ENCODE data around the gene ANAPC2. TPM values are rescaled to one million over a fixed set of nuclear protein-coding genes. Genes with fewer than 3 reads are reported as not detected.

The ANAPC2 gene
- total RNA-seq, 1 donor: 25.7 TPM

DNA sequence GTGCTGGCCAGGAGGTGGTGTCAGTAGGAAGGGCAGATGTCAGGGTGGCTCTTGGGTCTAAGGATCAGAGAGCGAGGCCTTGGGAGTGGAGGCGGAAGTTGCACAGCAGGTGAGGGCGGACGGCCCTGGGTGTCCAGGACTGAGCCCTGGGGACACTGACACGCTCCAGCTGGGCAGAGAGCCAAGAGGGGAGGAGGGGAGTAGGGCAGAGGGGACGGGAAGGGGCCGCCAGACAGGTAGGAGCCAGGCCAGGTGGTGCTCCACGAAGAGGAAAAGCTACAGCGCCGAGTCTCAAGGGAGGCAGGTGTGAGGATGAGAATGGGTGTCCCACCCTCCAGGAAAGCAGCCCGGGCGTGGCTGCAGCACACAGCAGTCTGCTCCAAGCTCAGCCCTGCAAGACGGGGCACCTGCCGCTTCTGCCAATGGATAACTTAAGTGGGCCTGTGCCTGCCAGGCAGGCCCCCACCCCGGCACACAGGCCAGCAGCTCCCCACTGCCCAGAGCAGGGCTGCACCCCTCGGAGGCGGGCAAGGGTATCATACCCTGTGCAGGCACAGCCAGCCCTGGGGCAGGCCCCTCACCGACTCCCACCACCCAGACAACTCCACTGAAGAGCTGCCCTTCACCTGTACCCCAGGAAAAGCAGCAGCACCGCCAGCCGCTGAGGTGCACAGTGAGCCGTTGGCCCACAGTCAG is 7.3 kb upstream of the ANAPC2 start:
- no peak overlapping the region for H3K4me3 ChIP-seq (ENCODE audit: low read depth, low read length)
- TF ChIP-seq, protein P1, sequence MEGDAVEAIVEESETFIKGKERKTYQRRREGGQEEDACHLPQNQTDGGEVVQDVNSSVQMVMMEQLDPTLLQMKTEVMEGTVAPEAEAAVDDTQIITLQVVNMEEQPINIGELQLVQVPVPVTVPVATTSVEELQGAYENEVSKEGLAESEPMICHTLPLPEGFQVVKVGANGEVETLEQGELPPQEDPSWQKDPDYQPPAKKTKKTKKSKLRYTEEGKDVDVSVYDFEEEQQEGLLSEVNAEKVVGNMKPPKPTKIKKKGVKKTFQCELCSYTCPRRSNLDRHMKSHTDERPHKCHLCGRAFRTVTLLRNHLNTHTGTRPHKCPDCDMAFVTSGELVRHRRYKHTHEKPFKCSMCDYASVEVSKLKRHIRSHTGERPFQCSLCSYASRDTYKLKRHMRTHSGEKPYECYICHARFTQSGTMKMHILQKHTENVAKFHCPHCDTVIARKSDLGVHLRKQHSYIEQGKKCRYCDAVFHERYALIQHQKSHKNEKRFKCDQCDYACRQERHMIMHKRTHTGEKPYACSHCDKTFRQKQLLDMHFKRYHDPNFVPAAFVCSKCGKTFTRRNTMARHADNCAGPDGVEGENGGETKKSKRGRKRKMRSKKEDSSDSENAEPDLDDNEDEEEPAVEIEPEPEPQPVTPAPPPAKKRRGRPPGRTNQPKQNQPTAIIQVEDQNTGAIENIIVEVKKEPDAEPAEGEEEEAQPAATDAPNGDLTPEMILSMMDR (IDR thresholded peaks at IDR 0.05; ENCODE audit: insufficient read depth, low read length): no peak
- no peak for DNase-seq (ENCODE audit: low read depth)

DNA sequence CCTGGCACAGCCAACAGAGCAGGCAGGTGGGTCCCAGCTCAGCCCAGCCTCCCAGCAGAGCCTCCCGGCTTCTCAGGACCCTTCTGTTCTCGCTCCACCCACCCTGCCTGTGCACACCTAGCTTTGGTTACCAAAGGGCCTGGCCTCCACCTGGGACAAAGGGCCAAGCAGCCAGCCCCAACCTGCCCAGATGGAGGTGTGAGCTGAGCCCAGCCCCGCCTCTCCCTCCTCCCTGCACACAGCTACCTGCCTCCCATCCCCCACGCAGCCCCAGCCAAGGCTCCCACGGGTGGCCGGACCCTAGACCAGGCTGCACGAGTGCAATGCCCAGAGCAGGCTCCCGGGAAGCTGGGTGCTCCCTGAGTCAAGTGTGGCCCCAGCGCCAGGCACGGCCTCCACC is 6.5 kb upstream of the ANAPC2 start:
- no peak overlapping the region for H3K4me3 ChIP-seq (ENCODE audit: low read depth, low read length)
- TF ChIP-seq, protein P1 (IDR thresholded peaks at IDR 0.05; ENCODE audit: insufficient read depth, low read length): no peak

DNA sequence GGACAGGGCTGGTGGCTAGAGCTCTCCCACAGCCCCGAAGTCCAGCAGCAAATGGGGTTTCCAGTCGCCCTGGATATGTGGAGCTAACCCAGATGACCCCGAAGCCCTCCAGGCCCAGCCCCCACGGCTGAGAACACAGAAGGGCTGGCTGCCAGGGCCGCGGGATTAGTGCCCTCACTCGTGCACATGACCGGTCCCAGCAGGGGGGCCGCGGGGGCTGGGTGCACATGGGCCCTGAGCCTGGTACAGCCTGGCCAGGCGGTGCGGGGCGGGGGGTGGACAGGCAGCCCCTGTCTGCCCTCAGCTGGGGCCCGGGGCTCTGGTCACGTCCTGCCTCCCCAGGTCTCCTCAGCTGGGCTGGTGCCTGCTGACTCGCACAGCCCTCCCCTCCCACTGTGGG is 6.0 kb upstream of the ANAPC2 start:
- H3K4me3 ChIP-seq (ENCODE audit: low read depth, low read length): no peak overlapping the region
- TF ChIP-seq, protein P1 (IDR thresholded peaks at IDR 0.05; ENCODE audit: insufficient read depth, low read length): no peak
- no peak for DNase-seq (ENCODE audit: low read depth)

More for the DNA sequence above, 6.5 kb upstream of the ANAPC2 start:
- no peak for DNase-seq (ENCODE audit: low read depth)

DNA sequence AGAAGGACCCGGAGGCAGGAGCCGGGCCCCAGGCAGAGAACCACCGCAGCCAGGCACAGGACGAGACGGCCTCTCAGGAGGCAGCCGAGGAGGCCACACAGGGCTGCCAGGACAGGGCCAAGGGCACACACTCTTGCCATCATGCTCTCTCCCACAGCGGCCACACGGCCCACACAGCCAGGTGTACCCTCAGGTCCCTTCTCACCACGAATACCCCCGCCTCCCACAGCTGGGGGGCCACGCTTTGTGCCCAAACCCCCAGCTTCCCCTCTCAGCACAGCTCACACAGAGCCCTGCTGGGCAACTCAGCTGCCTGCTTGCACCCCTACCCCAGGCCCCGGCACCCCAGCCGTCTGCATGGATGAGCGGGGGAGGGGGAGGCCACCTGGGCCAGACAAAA is 5.4 kb upstream of the ANAPC2 start:
- H3K4me3 ChIP-seq (ENCODE audit: low read depth, low read length): no peak overlapping the region
- TF ChIP-seq, protein P1 (IDR thresholded peaks at IDR 0.05; ENCODE audit: insufficient read depth, low read length): no peak
- DNase-seq (ENCODE audit: low read depth): no peak

DNA sequence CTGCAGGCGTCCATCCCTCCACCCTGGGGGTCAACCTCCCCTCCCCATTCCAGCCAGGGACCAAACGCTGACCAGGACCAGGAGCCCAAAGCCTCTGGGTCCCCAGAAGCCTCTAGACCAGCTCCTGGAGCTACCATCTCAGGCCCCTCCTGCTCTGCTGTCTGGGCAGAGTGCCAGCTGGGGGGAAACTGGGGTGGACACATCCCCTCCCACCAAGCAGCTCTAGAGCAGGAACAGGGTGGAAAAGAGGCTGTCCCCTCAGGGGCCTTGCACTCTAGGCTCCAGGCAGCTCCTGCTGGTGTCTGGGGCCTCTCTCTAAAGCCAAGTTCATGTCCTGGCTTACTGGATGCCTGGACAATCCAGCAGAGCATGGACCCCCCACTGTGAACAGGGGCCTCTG is 4.5 kb upstream of the ANAPC2 start:
- no peak for DNase-seq (ENCODE audit: low read depth)
- TF ChIP-seq, protein P1 (IDR thresholded peaks at IDR 0.05; ENCODE audit: insufficient read depth, low read length): no peak
- no peak overlapping the region for H3K4me3 ChIP-seq (ENCODE audit: low read depth, low read length)

DNA sequence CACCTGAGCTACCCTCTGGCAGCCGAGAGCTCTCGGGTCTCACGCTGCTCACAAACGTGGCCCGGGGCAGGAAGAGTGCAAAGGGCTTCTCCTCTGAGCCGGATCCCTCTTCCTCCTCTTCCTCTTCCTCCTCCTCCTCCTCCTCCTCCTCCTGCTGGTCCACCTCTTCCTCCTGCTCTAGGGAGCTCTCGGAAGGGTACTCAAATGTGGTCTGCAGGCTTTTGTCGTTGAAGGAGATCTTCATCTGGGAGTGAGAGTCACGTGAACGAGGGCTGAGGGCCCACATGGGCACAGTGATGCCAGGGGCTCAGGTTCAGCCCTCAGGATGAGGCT is 4.1 kb upstream of the ANAPC2 start:
- TF ChIP-seq, protein P1 (IDR thresholded peaks at IDR 0.05; ENCODE audit: insufficient read depth, low read length): no peak
- no peak for DNase-seq (ENCODE audit: low read depth)
- H3K4me3 ChIP-seq (ENCODE audit: low read depth, low read length): no peak overlapping the region

Measured in fibroblast of the aortic adventitia (primary cell).